GM18867 (cell line): ENCODE measurements around the gene CKMT2.

Experiments
- ATAC-seq: cut with Tn5 transposase; IDR thresholded peaks from one replicate; pipeline ENCODE4 v1.9.1; 2021; ENCODE audit warnings: mild to moderate bottlenecking, moderate library complexity; ENCODE audit not compliant: unreplicated experiment

The CKMT2 gene

GRCh38 chr5:81302596-81302995, 69.5 kb downstream of the CKMT2 start:
- no peak for ATAC-seq

GRCh38 chr5:81303563-81303962, 70.4 kb downstream of the CKMT2 start:
- no peak for ATAC-seq

GRCh38 chr5:81305785-81306184, 72.7 kb downstream of the CKMT2 start:
- ATAC-seq = no peak

- ATAC-seq = no peak
Observed at GRCh38 chr5:81308836-81309235, 75.7 kb downstream of the CKMT2 start.

- no peak for ATAC-seq
Observed at GRCh38 chr5:81310402-81311063, 77.4 kb downstream of the CKMT2 start.

GRCh38 chr5:81313278-81313677, 80.2 kb downstream of the CKMT2 start:
- ATAC-seq = no peak

GRCh38 chr5:81313686-81314085, 80.6 kb downstream of the CKMT2 start:
- ATAC-seq = no peak

GRCh38 chr5:81314581-81314980, 81.5 kb downstream of the CKMT2 start:
- no peak for ATAC-seq

GRCh38 chr5:81315336-81315735, 82.2 kb downstream of the CKMT2 start:
- ATAC-seq = no peak

GRCh38 chr5:81315830-81316229, 82.7 kb downstream of the CKMT2 start:
- no peak for ATAC-seq
